Mesodermal cell (in vitro differentiated cells): Measurements from ENCODE around the gene INCENP.

Experiments used
- H3K27ac ChIP-seq: 2 replicates; pipeline ENCODE4 v1.7.0; 2013; ENCODE audit warnings: mild to moderate bottlenecking, low read depth, low read length, moderate library complexity; ENCODE audit not compliant: severe bottlenecking
- H3K36me3 ChIP-seq: 2 replicates; pipeline ENCODE4 v1.7.1; 2013; ENCODE audit warnings: mild to moderate bottlenecking, low read length, moderate library complexity; ENCODE audit not compliant: control insufficient read depth, insufficient read depth
- H3K4me1 ChIP-seq: one replicate; pipeline ENCODE4 v1.7.1; 2013; ENCODE audit warnings: mild to moderate bottlenecking, low read length; ENCODE audit not compliant: insufficient read depth, control insufficient read depth, poor library complexity, severe bottlenecking
- H3K4me3 ChIP-seq: 2 replicates; pipeline ENCODE4 v1.7.0; 2013; ENCODE audit warnings: low read length, control low read depth, mild to moderate bottlenecking; ENCODE audit not compliant: insufficient read depth, poor library complexity, severe bottlenecking; ENCODE audit errors: extremely low read depth
- H3K9me3 ChIP-seq: 2 replicates; pipeline ENCODE4 v1.7.1; 2013; ENCODE audit warnings: mild to moderate bottlenecking, low read length, moderate library complexity; ENCODE audit not compliant: control insufficient read depth
- WGBS, 2 experiments: methylation state at CpG; one replicate each; pipeline ENCODE4 v1.1.5; 2013; ENCODE audit warnings: missing lambda C conversion rate in 2 of 2; ENCODE audit not compliant: insufficient coverage in 2 of 2; 5-methylcytosine and 5-hydroxymethylcytosine counted together

The INCENP gene

GRCh38 chr11:62142043-62142375 lies 18.2 kb downstream of the INCENP start:
- no peaks in the 10 kb centered on the region for H3K4me1 ChIP-seq
- H3K9me3 ChIP-seq = no peaks in the 10 kb centered on the region
- no peak overlapping the region for H3K4me3 ChIP-seq
- no peak overlapping the region for H3K27ac ChIP-seq
- peaks cover 97% of the 10 kb centered on the region for H3K36me3 ChIP-seq
- 97 to 100% methylated on average over 4 of the region's 4 CpGs for WGBS, 2 experiments

DNA sequence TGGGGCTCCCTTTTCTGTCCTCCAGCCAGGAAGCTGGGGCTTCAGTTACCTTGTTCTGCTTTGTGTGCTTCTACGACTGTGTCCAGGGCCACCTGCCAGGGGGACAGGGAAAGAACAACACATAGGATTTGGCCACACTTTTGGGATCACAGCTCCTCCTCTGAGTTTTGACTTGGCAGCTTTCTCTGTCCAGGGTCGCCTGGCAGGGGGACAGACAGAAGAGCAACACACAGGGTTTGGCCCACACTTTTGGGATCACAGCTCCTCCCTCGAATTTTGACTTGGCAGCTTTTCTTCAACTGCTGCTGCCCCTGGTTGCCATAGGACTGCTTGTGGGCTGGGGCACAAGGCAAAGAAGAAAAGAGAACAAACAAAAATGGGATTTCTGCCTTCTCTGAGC lies 19.1 kb downstream of the INCENP start:
- Histone ChIP-seq H3K4me3 (no peak overlapping the region), H3K9me3 (no peaks in the 10 kb centered on the region), H3K27ac (no peak overlapping the region), H3K36me3 (peaks cover 97% of the 10 kb centered on the region), H3K4me1 (no peaks in the 10 kb centered on the region)
- WGBS, 2 experiments = 80 to 86% methylated on average over 3 of the region's 3 CpGs

DNA sequence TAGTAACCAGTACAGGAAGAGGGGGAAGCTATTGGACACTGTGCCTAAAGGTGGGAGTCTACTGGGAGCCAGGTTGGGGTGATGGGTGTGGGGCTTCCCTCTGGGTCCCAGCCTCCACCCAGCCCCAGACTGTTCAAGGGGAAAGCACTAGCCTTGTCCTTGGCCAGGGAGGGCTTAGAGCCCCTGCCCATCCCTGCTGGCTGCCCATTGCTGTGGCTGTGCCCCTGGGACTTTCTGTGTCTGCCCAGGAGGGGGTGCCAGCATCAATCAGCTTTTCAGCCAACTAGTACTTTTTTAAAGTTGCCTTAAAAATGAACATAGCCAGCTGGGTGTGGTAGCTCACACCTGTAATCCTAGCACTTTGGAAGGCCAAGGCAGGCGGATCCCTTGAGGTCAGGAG lies 19.9 kb downstream of the INCENP start:
- whole genome bisulfite sequencing, 2 experiments = 100% methylated on average over 1 of the region's 1 CpG
- Histone ChIP-seq H3K4me3 (no peak overlapping the region), H3K27ac (no peak overlapping the region), H3K9me3 (no peaks in the 10 kb centered on the region), H3K4me1 (no peaks in the 10 kb centered on the region), H3K36me3 (peaks cover 97% of the 10 kb centered on the region)

DNA sequence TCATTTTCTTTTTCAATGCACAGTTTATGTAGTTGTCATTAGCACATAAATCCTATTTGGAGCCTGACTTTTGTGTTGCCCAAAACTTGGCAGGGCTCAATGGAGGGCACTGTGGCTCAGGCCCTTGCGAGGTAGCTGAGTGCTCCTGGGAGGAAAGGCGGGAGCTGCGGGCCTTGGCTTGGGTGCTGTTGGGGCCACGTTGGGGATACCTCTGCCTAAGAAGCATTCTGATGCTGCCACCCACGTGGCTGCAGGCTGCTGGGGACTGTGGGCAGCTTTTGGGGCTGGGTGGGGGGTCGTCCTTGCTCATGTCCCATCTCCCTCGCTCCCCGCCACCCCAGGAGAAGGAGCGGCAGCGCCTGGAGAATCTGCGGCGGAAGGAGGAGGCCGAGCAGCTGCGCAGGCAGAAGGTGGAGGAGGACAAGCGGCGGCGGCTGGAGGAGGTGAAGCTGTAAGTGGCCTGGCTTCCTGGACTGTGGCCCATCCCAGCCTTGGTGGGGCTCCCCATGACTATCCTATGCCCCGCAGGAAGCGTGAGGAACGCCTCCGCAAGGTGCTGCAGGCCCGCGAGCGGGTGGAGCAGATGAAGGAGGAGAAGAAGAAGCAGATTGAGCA lies 20.9 kb downstream of the INCENP start:
- peaks cover 97% of the 10 kb centered on the region for H3K36me3 ChIP-seq
- no peak overlapping the region for H3K27ac ChIP-seq
- no peaks in the 10 kb centered on the region for H3K4me1 ChIP-seq
- H3K9me3 ChIP-seq = no peaks in the 10 kb centered on the region
- WGBS, 2 experiments = 95 to 98% methylated on average over 13 to 19 of the region's 24 CpGs
- H3K4me3 ChIP-seq = no peak overlapping the region

DNA sequence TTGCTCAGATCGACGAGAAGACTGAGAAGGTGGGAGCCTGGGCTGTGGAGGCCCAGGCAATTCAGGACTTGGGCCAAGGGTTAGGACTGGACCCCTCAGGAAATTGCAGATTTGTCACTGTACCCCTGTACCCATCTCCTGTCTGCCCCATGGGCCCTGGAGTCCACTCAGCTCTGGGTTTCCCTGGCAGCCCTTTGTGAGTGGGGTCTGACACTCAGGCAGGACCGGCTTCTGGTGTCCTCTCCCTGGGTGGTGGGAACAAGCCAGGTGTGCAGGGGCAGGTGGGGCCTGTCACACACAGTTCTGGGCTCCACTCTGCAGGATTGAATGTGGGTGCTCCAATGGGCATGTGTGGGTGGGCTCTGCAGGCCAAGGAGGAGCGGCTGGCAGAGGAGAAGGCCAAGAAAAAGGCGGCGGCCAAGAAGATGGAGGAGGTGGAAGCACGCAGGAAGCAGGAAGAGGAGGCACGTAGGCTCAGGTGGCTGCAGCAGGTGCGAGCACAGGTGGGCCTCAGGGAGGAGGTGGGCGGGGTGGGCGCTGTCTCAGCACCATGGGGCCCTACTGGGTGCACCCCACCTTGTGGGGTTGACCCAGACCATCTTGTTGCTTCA lies 21.6 kb downstream of the INCENP start:
- no peaks in the 10 kb centered on the region for H3K4me1 ChIP-seq
- no peak overlapping the region for H3K4me3 ChIP-seq
- no peak overlapping the region for H3K27ac ChIP-seq
- H3K9me3 ChIP-seq = no peaks in the 10 kb centered on the region
- peaks cover 97% of the 10 kb centered on the region for H3K36me3 ChIP-seq
- 95 to 99% methylated on average over 10 of the region's 11 CpGs for WGBS, 2 experiments

DNA sequence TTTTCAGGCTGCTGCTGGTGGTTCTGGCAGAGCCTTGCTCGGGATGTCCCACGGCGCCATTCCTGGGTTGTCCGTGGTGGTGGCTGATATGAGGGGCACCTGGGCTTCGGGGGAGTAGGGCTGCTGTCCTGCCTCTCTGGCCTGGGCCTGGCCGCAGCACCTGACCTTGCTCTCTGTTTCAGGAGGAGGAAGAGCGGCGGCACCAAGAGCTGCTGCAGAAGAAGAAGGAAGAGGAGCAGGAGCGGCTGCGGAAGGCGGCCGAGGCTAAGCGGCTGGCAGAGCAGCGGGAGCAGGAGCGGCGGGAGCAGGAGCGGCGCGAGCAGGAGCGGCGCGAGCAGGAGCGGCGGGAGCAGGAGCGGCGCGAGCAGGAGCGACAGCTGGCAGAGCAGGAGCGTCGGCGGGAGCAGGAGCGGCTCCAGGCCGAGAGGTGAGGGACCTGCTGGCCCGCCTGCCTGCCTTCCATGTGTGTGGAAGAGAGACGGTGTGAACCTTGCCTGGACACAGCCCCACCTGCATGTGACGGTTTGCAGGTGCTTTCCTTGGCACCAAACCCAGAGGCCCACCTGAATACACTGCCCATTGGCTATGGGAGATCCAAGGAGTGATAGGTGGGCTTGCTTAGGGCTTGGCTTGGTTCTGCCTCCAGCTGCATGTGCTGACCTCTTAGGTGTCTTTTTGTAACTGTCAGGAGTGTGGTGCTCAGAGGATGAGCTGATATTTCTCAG lies 22.8 kb downstream of the INCENP start:
- Histone ChIP-seq H3K27ac (no peak overlapping the region), H3K9me3 (no peaks in the 10 kb centered on the region), H3K4me3 (no peak overlapping the region), H3K36me3 (peaks cover 97% of the 10 kb centered on the region), H3K4me1 (no peaks in the 10 kb centered on the region)
- WGBS, 2 experiments = 93 to 99% methylated on average over 26 of the region's 36 CpGs

GRCh38 chr11:62147545-62147944 lies 23.7 kb downstream of the INCENP start:
- no peaks in the 10 kb centered on the region for H3K4me1 ChIP-seq
- H3K36me3 ChIP-seq = peaks cover 96% of the 10 kb centered on the region
- no peak overlapping the region for H3K27ac ChIP-seq
- WGBS, 2 experiments = 96% methylated on average over 7 to 12 of the region's 12 CpGs
- H3K4me3 ChIP-seq = no peak overlapping the region
- H3K9me3 ChIP-seq = no peaks in the 10 kb centered on the region

DNA sequence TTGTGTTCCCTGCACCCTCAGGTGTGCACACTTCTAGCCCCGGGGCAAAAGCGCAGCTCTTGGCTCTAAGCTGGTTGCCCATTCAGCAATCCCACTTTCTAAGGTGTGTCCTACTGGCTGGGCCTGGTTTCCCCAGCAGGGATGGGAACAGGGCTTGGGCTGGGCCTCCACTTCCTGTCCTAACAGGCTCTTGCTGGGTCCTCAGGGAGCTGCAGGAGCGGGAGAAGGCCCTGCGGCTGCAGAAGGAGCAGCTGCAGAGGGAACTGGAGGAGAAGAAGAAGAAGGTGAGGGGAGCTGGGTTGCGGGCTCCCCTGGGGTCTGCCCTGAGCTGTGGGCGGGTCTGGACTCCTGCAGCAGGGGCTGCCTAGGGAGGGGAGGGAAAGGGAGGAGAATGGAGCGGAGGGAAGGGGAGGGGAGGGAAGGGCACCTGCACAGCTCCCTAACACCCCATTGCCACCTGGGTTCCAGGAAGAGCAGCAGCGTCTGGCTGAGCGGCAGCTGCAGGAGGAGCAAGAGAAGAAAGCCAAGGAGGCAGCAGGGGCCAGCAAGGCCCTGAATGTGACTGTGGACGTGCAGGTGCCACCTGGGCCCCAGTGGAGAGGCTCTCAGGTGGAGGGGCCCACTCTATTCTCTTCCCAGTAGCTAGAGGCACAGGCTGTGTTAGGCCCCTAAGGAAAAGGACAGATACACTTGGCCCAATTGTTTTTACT lies 24.6 kb downstream of the INCENP start:
- WGBS, 2 experiments = 87 to 95% methylated on average over 7 of the region's 10 CpGs
- no peaks in the 10 kb centered on the region for H3K4me1 ChIP-seq
- H3K4me3 ChIP-seq = no peak overlapping the region
- peaks cover 93% of the 10 kb centered on the region for H3K36me3 ChIP-seq
- no peaks in the 10 kb centered on the region for H3K9me3 ChIP-seq
- no peak overlapping the region for H3K27ac ChIP-seq

DNA sequence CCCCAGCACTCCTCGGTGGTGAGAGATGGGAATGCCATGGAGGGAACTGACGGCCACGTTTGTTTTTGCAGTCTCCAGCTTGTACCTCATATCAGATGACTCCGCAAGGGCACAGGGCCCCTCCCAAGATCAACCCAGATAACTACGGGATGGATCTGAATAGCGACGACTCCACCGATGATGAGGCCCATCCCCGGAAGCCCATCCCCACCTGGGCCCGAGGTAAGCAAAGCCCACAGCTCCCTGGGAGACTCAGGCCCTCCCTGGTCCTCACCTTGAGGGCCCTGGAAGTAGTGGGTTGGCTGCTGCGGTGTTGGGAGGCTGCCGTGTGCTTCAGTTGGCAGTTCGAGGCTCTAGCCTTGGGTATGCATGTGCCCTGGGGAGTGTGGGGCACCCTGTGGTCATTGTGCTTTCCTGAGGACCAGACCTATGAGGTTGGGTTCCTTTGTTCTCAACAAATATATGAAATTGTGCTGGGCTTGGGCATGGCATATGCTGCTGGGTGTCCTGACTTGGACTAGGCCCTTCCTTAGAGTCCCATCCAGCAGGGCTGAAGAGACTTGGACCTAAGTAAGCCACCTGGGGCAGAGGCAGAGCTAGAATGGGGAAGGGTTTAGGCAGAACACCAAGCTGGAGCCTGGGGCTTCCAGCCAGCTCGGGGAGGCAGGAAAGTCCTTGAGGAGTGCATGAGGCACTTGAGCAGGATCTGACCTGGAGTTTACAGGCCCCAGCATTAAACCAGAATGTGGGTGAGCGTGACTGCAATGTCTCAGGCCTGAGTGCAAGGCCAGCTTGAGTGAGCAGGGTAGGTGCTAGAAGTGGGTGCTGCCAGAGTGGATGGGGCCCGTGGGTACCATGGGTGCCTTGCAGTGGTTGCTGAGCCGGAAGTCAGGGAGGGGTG lies 26.4 kb downstream of the INCENP start:
- 94% methylated on average over 11 to 17 of the region's 17 CpGs for WGBS, 2 experiments
- Histone ChIP-seq H3K36me3 (peaks cover 79% of the 10 kb centered on the region), H3K4me3 (no peak overlapping the region), H3K4me1 (no peaks in the 10 kb centered on the region), H3K9me3 (no peaks in the 10 kb centered on the region), H3K27ac (no peak overlapping the region)
